HG02852 (cell line): ENCODE measurements around the gene DBH.
"Not testable (repeated sequence)": the region's sequence is repeated elsewhere in the genome, so short reads cannot be mapped to it uniquely, and the experiment has no call there.

Source experiments
- ATAC-seq: cut with Tn5 transposase; IDR thresholded peaks from one replicate; pipeline ENCODE4 v1.9.1; 2021; ENCODE audit warnings: mild to moderate bottlenecking, moderate library complexity; ENCODE audit not compliant: unreplicated experiment

The DBH gene

GRCh38 chr9:133621725-133622267 lies 14.4 kb upstream of the DBH start:
- ATAC-seq, result no peak

DNA sequence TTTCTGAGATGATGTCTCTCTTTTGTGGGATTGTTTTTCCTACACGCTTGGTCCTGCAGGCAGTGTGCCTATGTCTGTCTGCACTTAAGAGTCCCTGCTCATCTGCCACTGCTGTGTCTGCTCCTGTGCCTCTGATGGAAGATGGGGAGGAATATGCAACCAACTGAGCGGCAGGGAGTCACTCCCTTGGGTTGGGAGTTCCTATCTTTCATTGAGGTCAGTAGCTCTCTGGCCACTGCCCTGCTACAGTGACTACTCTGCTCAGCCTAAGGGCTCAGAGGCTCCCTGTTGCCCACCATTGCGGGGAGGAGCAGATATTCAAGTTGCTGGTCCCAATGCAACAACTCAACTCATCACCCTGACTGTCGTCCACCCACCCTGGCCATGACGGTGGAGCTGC lies 13.6 kb upstream of the DBH start:
- ATAC-seq, result no peak

GRCh38 chr9:133626008-133626407 lies 10.2 kb upstream of the DBH start:
- ATAC-seq, result not testable (repeated sequence)

GRCh38 chr9:133627341-133627740 lies 8.8 kb upstream of the DBH start:
- no peak for ATAC-seq

DNA sequence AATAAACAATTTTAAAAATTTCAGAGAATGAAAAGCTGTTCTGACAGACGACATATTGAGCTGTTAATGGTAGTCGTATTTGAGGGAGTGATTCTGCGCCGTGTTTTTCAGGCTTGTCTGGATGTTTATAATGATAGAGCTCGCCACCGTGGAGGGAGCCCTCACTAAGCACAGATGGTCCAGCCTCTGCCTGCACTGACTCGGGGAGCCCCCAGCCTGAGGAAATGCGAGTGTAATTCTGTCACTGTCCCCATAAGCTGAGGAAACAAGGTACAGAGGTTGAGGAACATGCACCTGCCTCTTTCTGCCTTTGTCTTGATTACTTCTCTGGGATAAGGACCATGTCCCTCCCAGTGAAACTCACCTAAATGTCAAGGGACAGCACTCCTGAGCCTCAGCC lies 7.4 kb upstream of the DBH start:
- ATAC-seq, result no peak

GRCh38 chr9:133629221-133630110 lies 6.7 kb upstream of the DBH start:
- ATAC-seq, result no peak

DNA sequence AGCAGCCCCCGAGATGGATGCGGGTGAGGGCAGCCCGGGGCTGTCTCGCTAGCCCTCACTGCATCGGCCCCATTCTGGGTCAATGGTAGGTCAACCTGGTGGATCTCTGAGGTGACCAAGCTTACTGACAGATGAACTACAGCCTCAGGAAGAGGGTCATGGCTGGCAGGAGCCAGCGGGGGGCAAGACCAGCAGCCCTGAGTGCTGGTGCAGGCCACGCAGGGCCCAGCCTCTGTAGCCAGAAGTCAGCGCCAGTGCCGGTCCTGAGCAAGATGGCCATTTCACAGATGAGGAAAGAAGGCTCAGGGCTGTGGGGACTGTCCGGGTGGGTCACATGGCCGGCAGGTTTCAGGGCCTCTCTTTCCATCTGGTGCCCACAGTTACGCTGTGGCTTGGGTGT lies 5.1 kb upstream of the DBH start:
- ATAC-seq, result no peak

DNA sequence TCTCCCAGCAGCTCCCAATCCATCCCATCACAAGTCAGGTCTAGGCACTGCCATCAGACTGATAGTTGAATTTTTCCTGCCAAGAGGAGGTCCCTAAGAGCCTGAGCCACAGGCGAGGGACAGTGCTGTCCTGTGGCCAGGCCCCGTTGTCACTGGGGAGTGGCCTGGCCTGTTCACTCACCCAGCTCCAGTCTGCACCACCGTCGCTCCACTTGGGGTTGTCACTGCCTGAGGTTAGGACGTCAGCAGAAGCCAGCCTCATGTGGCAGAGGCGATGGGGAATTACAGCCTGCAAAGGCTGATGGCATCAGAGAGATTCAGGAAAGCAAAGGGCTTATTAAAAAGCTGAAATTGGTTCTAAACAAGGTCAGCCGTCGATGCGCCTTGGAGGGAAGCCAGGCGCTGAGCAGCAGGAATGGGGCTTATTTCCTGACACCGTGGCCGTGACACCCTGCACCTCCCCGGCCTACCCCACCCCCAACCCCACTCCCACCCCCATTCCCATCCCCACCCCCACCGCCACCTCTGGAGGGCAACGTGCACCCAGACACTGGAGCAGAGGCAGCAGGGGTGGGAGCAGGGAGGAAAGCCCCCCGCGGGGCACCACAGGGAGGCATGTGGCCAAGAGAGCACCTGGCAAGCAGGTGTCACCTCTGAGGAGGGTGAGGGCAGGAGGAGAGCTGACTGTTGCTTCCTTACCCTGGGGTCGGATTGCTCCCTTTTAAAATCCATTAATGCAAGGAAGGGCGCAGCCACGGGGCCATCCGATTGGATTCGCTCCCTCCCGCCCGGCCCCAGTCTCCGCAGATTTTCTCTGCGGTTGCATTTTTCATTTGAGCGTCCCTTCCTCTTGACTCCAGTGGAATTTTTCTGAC lies 3.1 kb upstream of the DBH start:
- no peak for ATAC-seq

GRCh38 chr9:133633681-133634080 lies 2.5 kb upstream of the DBH start:
- no peak for ATAC-seq

- ATAC-seq, result no peak
Measured at GRCh38 chr9:133634081-133634691, 2.0 kb upstream of the DBH start.

GRCh38 chr9:133635098-133635497 lies 1.1 kb upstream of the DBH start:
- ATAC-seq, result no peak

DNA sequence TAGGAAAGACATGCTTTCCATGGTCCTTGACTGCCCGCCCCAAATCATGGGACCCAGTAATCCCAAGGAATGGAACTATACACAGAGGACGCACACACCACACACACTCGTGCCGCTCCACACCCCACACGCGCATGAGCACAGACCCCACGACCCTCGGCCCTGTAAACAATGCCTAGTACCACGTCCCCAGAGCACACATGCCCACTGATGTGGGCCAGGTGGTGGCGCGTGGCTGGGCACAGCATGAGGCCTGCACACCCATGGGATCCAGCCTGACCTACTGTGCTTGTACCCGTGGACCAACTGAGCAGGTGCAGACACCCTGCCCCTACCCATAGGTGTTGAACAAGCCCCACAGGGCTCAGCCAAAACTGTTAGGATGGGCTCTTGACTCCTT lies 739 bp downstream of the DBH start:
- no peak for ATAC-seq

- no peak for ATAC-seq
Measured at GRCh38 chr9:133637451-133638055, 1.4 kb downstream of the DBH start.

DNA sequence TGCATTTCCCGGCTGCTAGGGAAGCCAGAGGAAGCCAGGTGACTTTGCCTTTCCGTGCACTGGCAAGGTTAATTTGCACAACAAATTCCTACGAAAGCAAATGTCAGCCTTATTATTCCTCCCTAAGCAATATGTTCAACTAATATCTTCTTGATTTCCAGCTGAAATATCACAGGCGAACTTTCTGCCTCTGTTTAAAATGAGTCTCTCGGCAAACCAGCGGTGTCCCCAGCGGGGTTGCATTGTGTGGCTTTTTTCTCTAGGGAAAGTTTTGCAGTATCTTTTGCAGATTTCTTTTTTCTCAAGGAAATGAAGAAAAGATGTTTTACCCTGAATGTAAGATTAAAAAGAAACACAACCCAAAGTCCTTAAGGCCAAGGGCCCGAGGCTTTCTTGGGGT lies 1.9 kb downstream of the DBH start:
- ATAC-seq, result no peak

GRCh38 chr9:133638711-133639110 lies 2.5 kb downstream of the DBH start:
- ATAC-seq, result no peak

GRCh38 chr9:133639613-133640012 lies 3.5 kb downstream of the DBH start:
- ATAC-seq, result no peak

DNA sequence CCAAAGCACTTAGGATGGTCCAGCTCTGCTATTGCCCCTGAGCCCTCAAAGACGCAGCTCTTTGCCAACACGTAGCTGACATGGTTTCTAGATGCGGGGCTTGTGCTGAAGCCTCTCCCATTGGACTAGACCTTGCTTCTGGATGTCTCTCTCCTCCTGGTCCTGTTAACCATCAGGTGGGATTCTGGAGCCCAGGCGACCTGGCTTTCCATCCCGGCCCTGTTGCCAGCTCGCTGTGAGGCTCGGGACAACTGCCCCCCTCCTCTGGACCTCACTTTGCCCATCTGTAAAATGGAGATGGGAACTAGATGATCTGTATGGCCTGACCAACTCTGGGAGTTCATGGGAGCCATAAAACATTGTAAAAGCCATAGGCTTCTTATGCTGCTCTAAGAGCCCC lies 4.0 kb downstream of the DBH start:
- ATAC-seq, result no peak

DNA sequence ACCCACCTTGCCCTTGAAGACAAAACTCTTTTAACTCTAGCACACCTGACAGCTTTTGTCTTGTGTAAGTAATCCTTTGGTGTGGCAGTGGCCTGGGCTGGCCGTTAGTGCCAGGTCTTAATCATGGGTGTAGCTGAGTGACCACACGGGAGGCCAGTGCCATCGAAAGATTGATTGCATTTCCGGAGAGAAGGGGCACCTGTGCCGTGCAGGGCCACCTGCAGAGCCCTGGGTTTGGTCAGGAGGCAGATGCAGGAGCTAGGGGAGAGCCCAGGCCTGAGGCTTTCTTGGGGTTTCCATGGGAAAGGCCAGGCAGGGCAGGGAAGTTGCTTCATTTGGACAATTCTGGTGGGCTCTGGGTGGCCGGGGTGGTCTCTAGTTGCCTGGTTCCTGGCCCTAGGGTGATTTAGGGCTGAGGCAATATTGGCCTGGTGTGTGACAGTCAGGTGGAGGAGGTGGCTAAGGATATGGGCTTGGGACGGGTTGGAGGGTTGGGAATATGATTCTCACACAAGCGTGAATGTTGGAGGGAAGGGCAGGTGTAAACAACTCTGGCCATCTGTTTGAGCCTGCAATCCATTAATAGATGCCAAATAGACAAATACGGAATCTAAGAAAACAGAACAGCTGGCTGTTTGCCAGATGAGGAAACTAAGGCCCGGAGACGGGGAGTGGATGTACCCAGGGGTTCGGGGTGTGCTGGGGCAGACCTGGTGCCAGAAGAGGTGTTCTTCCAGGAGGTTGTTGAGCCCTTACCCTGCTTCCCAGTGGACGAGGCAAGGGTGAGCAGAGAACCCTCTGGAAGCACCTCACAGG lies 4.6 kb downstream of the DBH start:
- no peak for ATAC-seq

DNA sequence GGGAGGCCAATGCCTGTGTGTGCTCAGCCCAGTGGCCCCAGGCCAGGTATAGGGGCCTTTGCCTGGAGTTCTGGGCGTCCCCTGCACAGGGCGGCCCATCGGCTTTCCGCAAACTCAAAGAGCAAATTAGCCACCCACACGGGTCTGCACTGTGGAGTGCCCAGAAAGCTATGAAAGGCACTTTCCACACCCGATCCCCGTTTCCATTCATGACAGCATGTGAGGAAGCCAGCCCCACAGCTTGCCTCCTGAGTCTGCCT lies 5.2 kb downstream of the DBH start:
- no peak for ATAC-seq

DNA sequence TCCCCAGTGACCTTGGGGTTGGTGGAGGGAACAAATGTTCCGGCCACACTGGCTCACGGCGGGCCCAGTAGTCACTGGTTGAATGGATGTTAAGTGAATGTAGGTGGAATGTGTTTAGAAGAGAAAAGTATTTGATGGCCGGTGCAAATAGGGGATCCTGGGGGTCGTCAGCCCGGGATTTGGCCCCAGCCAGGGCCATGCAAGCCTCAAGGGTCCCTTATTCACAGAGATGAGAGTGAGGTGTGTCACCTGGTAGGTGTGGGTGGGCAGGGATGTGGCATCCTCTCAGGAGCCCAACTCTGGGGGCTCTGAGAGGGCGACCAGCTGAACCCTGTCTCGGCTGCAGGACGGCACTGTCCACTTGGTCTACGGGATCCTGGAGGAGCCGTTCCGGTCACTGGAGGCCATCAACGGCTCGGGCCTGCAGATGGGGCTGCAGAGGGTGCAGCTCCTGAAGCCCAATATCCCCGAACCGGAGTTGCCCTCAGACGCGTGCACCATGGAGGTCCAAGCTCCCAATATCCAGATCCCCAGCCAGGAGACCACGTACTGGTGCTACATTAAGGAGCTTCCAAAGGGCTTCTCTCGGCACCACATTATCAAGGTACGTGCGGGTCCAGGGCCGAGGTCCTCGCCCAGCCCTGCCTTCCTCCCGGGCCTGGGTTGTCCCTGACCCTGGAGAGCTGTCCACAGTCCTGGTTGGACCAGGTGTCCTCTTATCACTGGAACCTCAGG lies 5.9 kb downstream of the DBH start:
- no peak for ATAC-seq
